Mucosa of gallbladder (tissue), 1 donor: ENCODE results near the gene CNOT8. TPM values are rescaled to one million over a fixed set of nuclear protein-coding genes. Genes with fewer than 3 reads are reported as not detected.

Source experiments
- DNase-seq: peaks from one replicate; pipeline ENCODE4 v3.0.0-alpha.2; 2020; ENCODE audit warnings: low spot score
- total RNA-seq: library from RNA; stranded (reverse); gene quantifications from one replicate; pipeline ENCODE4 v1.2.1, GENCODE V29; 2021
- donor health status: DM: no; HTN: no; CAD: no.

CNOT8 gene
- total RNA-seq, 1 donor from 2014 or later = 57.3 TPM

GRCh38 chr5:154923441-154924430, 65.3 kb downstream of the CNOT8 start:
- no peak for DNase-seq

Other genes starting within 250 kb of the CNOT8 start
- gene LARP1, start 103.2 kb upstream of the CNOT8 start, total RNA-seq = 190 TPM
- 91.0 TPM for gene FAXDC2, start 8.0 kb upstream of the CNOT8 start, total RNA-seq
- gene GEMIN5, start 79.6 kb downstream of the CNOT8 start, total RNA-seq = 11.1 TPM
- 26.2 TPM for gene MRPL22, start 82.4 kb downstream of the CNOT8 start, total RNA-seq
- not detected for gene KIF4B, start 155.1 kb downstream of the CNOT8 start, total RNA-seq